Liver (tissue), 9 donors: ENCODE measurements around the gene CUX1. TPM values are rescaled to one million over a fixed set of nuclear protein-coding genes. Genes with fewer than 3 reads are reported as not detected.

ENCODE experiments used
- DNase-seq: peaks from one replicate; pipeline ENCODE4 v3.0.0-alpha.2; 2017; ENCODE audit warnings: low spot score
- H3K27ac ChIP-seq, 2 donors: one replicate each; pipeline ENCODE4 v1.7.0; 2013; ENCODE audit warnings: inconsistent platforms in 2 of 2, low read length in 2 of 2, control low read depth in 1 of 2, low read depth in 1 of 2, mild to moderate bottlenecking in 1 of 2
- H3K27me3 ChIP-seq, 4 donors: one replicate each; pipeline versions ENCODE4 v1.6.1 to v1.7.0; 2013; ENCODE audit warnings: low read length in 3 of 4, inconsistent platforms in 1 of 4, mild to moderate bottlenecking in 1 of 4, moderate library complexity in 1 of 4; ENCODE audit not compliant: control insufficient read depth in 4 of 4, insufficient read depth in 4 of 4
- H3K36me3 ChIP-seq, 4 donors: one replicate each; pipeline versions ENCODE4 v1.6.1 to v1.7.0; 2013; ENCODE audit warnings: low read length in 3 of 4, mild to moderate bottlenecking in 3 of 4, low read depth in 1 of 4, moderate library complexity in 1 of 4; ENCODE audit not compliant: control insufficient read depth in 4 of 4, insufficient read depth in 3 of 4
- H3K4me1 ChIP-seq, 4 donors: one replicate each; pipeline versions ENCODE4 v1.6.1 to v1.7.0; 2013; ENCODE audit warnings: low read length in 3 of 4, mild to moderate bottlenecking in 3 of 4, moderate library complexity in 1 of 4; ENCODE audit not compliant: control insufficient read depth in 4 of 4, insufficient read depth in 4 of 4
- H3K4me3 ChIP-seq, 3 donors: one replicate each; pipeline versions ENCODE4 v1.6.1 to v1.7.0; 2013; ENCODE audit warnings: low read length in 3 of 3, control low read depth in 1 of 3, low read depth in 1 of 3, mild to moderate bottlenecking in 1 of 3
- H3K9ac ChIP-seq, 2 donors: one replicate each; pipeline ENCODE4 v1.7.0; 2013; ENCODE audit warnings: low read length in 2 of 2, mild to moderate bottlenecking in 2 of 2, moderate library complexity in 2 of 2, control low read depth in 1 of 2, low read depth in 1 of 2
- H3K9me3 ChIP-seq, 4 donors: one replicate each; pipeline versions ENCODE4 v1.6.1 to v1.7.0; 2013; ENCODE audit warnings: low read length in 3 of 4; ENCODE audit not compliant: control insufficient read depth in 4 of 4
- FOXA1 ChIP-seq: IDR thresholded peaks from 2 replicates; pipeline ENCODE4 v1.6.1; 2016; ENCODE audit warnings: antibody characterized with exemption
- FOXA2 ChIP-seq: IDR thresholded peaks from 2 replicates; pipeline ENCODE4 v1.6.1; 2016; ENCODE audit warnings: antibody characterized with exemption
- HNF4A ChIP-seq, 2 donors: conservative IDR thresholded peaks; 2 replicates each; pipeline ENCODE4 v1.6.1; 2016; ENCODE audit warnings: antibody characterized with exemption in 2 of 2, mild to moderate bottlenecking in 2 of 2
- HNF4G ChIP-seq: IDR thresholded peaks from 2 replicates; pipeline ENCODE4 v1.6.1; 2016; ENCODE audit warnings: antibody characterized with exemption
- JUND ChIP-seq, 2 donors: IDR thresholded peaks; 2 replicates each; pipeline ENCODE4 v1.6.1; 2016; ENCODE audit warnings: antibody characterized with exemption in 2 of 2
- NR2F2 ChIP-seq: IDR thresholded peaks from 2 replicates; pipeline ENCODE4 v1.6.1; 2016; ENCODE audit warnings: antibody characterized with exemption
- RAD21 ChIP-seq, 2 donors: IDR thresholded peaks; 2 replicates each; pipeline ENCODE4 v1.6.1; 2016; ENCODE audit warnings: antibody characterized with exemption in 2 of 2, mild to moderate bottlenecking in 2 of 2
- SP1 ChIP-seq: IDR thresholded peaks from 2 replicates; pipeline ENCODE4 v1.6.1; 2018; ENCODE audit warnings: antibody characterized with exemption, mild to moderate bottlenecking
- TAF1 ChIP-seq: conservative IDR thresholded peaks from 2 replicates; pipeline ENCODE4 v1.6.1; 2016; ENCODE audit warnings: antibody characterized with exemption, mild to moderate bottlenecking
- YY1 ChIP-seq: IDR thresholded peaks from 2 replicates; pipeline ENCODE4 v1.6.1; 2016; ENCODE audit warnings: antibody characterized with exemption, mild to moderate bottlenecking
- WGBS: extraction: QIAGEN DNeasy Blood & Tissue Kit; methylation state at CpG from one replicate; pipeline ENCODE4 v1.1.7; 2013; 5-methylcytosine and 5-hydroxymethylcytosine counted together
- polyA plus RNA-seq, 2 donors: library from polyadenylated mRNA; stranded (reverse) in 1 of 2; unstranded in 1 of 2; fragments of 200-250 nt in 1 of 2; fragments of >200 nt in 1 of 2; fragmentation: Nextera tagmentation in 1 of 2; extraction: Ambion mirVana in 1 of 2; gene quantifications; one replicate each; pipeline versions ENCODE4 v1.2.1 to v1.2.3, GENCODE V29; 2013 to 2015
- total RNA-seq, 2 donors: library from RNA; depleted of rRNA; stranded (reverse); fragments of >200 nt; gene quantifications; one replicate each; pipeline ENCODE4 v1.2.3, GENCODE V29; 2014
- TF ChIP-seq, protein P1 (sequence below): IDR thresholded peaks from 2 replicates; pipeline ENCODE4 v1.6.1; 2016; ENCODE audit warnings: antibody characterized with exemption
- TF ChIP-seq, protein P2 (sequence below): fragments of 150-350 bp; IDR thresholded peaks from 2 replicates; pipeline ENCODE4 v1.5.1; 2017; ENCODE audit warnings: improper control_type of control experiment, low read depth, low read length; ENCODE audit not compliant: missing input control
- TF ChIP-seq, protein P3 (sequence below): IDR thresholded peaks from 2 replicates; pipeline ENCODE4 v1.6.1; 2016; ENCODE audit warnings: antibody characterized with exemption
- TF ChIP-seq, protein P4 (sequence below): IDR thresholded peaks from 2 replicates; pipeline ENCODE4 v1.6.1; 2016; ENCODE audit warnings: antibody characterized with exemption
- TF ChIP-seq, protein P5 (sequence below): IDR thresholded peaks from 2 replicates; pipeline ENCODE4 v1.6.1; 2016; ENCODE audit warnings: antibody characterized with exemption, mild to moderate bottlenecking
- donor health status: healthy.
- donor health status: healthy.
- donor health status: healthy.
- donor health status: healthy.
- donor health status: healthy.

Gene CUX1
- total and polyA plus RNA-seq, 4 donors = 18.6 to 40.6 (median 21.4) TPM

DNA sequence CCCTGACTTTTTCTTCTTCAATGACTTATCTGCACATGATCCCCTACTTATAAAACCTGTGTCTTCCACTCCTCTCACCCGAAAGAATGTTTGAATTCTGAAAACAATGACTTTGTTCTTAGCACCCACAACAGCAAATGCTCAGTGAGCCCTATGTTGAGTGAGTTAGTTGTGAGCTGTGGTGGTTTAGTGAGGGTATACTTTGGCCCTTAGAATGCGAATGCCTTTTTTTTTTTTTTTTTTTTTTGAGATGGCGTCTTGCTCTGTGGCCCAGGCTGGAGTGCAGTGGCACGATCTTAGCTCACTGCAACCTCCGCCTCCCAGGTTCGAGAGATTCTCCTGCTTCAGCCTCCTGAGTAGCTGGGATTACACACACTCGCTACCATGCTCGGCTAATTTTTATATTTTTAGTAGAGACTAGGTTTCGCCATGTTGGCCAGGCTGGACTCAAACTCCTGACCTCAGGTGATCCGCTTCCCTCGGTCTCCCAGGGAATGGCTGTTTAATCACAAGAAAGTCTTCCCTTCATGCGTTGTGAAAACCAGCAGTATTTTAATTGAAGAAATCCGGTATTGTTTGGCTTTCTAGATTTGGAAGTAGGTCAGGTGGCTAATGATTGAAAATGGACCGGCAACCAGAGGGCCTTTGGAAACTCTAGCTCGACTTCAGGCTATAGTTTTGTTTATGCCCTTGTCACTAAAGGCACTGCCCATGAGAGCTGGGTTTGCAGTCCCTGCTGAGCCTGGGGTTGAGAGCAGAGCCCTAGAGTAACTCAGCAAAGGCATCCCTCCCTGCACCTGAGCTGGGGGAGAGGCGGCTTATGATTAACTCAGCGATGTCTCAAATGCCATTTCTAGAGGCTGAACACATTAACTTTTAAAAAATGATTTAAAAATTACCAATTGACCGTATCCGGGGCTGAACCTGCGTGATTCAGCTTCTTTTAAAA is 41.3 kb downstream of the CUX1 start (continued):
- TF ChIP-seq, protein P1, sequence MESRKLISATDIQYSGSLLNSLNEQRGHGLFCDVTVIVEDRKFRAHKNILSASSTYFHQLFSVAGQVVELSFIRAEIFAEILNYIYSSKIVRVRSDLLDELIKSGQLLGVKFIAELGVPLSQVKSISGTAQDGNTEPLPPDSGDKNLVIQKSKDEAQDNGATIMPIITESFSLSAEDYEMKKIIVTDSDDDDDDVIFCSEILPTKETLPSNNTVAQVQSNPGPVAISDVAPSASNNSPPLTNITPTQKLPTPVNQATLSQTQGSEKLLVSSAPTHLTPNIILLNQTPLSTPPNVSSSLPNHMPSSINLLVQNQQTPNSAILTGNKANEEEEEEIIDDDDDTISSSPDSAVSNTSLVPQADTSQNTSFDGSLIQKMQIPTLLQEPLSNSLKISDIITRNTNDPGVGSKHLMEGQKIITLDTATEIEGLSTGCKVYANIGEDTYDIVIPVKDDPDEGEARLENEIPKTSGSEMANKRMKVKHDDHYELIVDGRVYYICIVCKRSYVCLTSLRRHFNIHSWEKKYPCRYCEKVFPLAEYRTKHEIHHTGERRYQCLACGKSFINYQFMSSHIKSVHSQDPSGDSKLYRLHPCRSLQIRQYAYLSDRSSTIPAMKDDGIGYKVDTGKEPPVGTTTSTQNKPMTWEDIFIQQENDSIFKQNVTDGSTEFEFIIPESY = peak; percentile 16
- TF ChIP-seq RAD21 (IDR thresholded peaks at IDR 0.05) (peak; percentile 24 to 50), HNF4G (peak; percentile 28), YY1 (peak; percentile 39), HNF4A (conservative IDR thresholded peaks at IDR 0.05) (peak; percentile 46 to 65)

DNA sequence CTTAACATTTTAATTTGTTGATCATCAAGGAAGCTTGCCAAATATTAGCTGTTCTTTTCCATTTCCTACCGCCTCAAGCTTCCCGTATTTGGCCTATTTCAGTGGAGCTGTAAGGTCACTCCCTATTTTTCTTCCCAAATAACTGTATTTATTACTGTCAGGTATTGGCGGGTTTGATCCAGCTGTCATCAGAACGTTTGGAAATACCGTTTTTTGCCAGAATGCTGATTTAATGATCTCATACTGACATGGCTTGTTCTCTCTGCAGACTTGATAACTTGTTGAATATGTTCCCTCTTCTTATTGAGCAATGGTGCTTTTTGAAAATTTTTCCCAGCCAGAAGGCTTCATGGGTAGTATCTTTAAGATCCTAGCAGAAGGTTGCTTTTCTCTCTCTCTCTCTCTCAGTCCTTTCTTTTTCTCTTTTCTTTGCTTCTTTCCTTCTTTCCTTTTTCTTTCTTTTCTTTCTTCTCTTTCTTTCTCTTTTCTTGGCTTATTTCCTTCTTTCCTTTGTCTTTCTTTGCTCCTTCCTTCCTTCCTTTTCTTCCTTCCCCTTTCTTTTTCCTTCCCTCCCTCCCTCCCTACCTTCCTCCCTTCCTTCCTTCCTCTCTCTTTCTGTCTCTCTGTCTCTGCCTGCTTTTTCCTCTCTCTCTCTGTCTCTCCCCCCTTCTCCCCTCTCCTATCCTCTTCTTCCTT is 42.1 kb downstream of the CUX1 start:
- Histone ChIP-seq H3K27ac (peak overlapping the region; percentile 60 to 86), H3K9ac (peak overlapping the region in 1 of 2 donors; percentile 76), H3K4me1 (peaks cover 8 to 44% (median 40%) of the 10 kb centered on the region in 4 donors), H3K4me3 (no peak overlapping the region), H3K27me3 (no peaks in the 10 kb centered on the region), H3K9me3 (no peaks in the 10 kb centered on the region), H3K36me3 (no peaks in the 10 kb centered on the region)
- WGBS = 21% methylated on average over 5 of the region's 5 CpGs
- TF ChIP-seq TAF1 (no peak), HNF4G (no peak), JUND (IDR thresholded peaks at IDR 0.05) (no peak), FOXA2 (no peak), NR2F2 (no peak), SP1 (no peak), YY1 (no peak), FOXA1 (no peak), HNF4A (conservative IDR thresholded peaks at IDR 0.05) (no peak)
- TF ChIP-seq, protein P2, sequence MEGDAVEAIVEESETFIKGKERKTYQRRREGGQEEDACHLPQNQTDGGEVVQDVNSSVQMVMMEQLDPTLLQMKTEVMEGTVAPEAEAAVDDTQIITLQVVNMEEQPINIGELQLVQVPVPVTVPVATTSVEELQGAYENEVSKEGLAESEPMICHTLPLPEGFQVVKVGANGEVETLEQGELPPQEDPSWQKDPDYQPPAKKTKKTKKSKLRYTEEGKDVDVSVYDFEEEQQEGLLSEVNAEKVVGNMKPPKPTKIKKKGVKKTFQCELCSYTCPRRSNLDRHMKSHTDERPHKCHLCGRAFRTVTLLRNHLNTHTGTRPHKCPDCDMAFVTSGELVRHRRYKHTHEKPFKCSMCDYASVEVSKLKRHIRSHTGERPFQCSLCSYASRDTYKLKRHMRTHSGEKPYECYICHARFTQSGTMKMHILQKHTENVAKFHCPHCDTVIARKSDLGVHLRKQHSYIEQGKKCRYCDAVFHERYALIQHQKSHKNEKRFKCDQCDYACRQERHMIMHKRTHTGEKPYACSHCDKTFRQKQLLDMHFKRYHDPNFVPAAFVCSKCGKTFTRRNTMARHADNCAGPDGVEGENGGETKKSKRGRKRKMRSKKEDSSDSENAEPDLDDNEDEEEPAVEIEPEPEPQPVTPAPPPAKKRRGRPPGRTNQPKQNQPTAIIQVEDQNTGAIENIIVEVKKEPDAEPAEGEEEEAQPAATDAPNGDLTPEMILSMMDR = no peak
- TF ChIP-seq, protein P3, sequence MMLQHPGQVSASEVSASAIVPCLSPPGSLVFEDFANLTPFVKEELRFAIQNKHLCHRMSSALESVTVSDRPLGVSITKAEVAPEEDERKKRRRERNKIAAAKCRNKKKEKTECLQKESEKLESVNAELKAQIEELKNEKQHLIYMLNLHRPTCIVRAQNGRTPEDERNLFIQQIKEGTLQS = no peak
- TF ChIP-seq, protein P4, sequence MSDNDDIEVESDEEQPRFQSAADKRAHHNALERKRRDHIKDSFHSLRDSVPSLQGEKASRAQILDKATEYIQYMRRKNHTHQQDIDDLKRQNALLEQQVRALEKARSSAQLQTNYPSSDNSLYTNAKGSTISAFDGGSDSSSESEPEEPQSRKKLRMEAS = no peak
- TF ChIP-seq, protein P5, sequence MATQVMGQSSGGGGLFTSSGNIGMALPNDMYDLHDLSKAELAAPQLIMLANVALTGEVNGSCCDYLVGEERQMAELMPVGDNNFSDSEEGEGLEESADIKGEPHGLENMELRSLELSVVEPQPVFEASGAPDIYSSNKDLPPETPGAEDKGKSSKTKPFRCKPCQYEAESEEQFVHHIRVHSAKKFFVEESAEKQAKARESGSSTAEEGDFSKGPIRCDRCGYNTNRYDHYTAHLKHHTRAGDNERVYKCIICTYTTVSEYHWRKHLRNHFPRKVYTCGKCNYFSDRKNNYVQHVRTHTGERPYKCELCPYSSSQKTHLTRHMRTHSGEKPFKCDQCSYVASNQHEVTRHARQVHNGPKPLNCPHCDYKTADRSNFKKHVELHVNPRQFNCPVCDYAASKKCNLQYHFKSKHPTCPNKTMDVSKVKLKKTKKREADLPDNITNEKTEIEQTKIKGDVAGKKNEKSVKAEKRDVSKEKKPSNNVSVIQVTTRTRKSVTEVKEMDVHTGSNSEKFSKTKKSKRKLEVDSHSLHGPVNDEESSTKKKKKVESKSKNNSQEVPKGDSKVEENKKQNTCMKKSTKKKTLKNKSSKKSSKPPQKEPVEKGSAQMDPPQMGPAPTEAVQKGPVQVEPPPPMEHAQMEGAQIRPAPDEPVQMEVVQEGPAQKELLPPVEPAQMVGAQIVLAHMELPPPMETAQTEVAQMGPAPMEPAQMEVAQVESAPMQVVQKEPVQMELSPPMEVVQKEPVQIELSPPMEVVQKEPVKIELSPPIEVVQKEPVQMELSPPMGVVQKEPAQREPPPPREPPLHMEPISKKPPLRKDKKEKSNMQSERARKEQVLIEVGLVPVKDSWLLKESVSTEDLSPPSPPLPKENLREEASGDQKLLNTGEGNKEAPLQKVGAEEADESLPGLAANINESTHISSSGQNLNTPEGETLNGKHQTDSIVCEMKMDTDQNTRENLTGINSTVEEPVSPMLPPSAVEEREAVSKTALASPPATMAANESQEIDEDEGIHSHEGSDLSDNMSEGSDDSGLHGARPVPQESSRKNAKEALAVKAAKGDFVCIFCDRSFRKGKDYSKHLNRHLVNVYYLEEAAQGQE = no peak
- DNase-seq = no peak
